Naive B cell (primary cell): ENCODE results near the gene LCLAT1. TPM values are rescaled to one million over a fixed set of nuclear protein-coding genes. Genes with fewer than 3 reads are reported as not detected.
"Not testable (repeated sequence)": the region's sequence is repeated elsewhere in the genome, so short reads cannot be mapped to it uniquely, and the experiment has no call there.

Experiments
- ATAC-seq, 2 donors: fragments of 150-1000 bp; cut with Tn5 transposase; 2 replicates each; pipeline ENCODE4 v1.10.0; 2021; ENCODE audit warnings: low read depth in 2 of 2, mild to moderate bottlenecking in 2 of 2, moderate library complexity in 2 of 2
- DNase-seq: peaks from one replicate; pipeline ENCODE4 v3.0.0; 2022
- H3K27ac Mint-ChIP-seq, 6 donors: one replicate each; pipeline ENCODE4 v1.8.0; 2020 to 2022; ENCODE audit warnings: mild to moderate bottlenecking in 6 of 6, mixed read lengths in 6 of 6, moderate library complexity in 5 of 6, inconsistent platforms in 2 of 6
- H3K27me3 Mint-ChIP-seq, 3 donors: one replicate each; pipeline ENCODE4 v1.8.0; 2021 to 2022; ENCODE audit warnings: mixed read lengths in 3 of 3, mild to moderate bottlenecking in 1 of 3
- H3K36me3 Mint-ChIP-seq, 2 donors: one replicate each; pipeline ENCODE4 v1.8.0; 2020 to 2022; ENCODE audit warnings: mixed read lengths in 2 of 2, inconsistent platforms in 1 of 2, mild to moderate bottlenecking in 1 of 2
- H3K4me1 Mint-ChIP-seq, 3 donors: one replicate each; pipeline ENCODE4 v1.8.0; 2020 to 2022; ENCODE audit warnings: mixed read lengths in 3 of 3, inconsistent platforms in 1 of 3, mild to moderate bottlenecking in 1 of 3, moderate library complexity in 1 of 3
- H3K4me3 Mint-ChIP-seq, 8 donors: one replicate each; pipeline ENCODE4 v1.8.0; 2020 to 2022; ENCODE audit warnings: mild to moderate bottlenecking in 8 of 8, mixed read lengths in 8 of 8, moderate library complexity in 8 of 8, inconsistent platforms in 2 of 8
- H3K9me3 Mint-ChIP-seq, 7 donors: one replicate each; pipeline ENCODE4 v1.8.0; 2020 to 2022; ENCODE audit warnings: mixed read lengths in 7 of 7, mild to moderate bottlenecking in 5 of 7, inconsistent platforms in 2 of 7, moderate library complexity in 1 of 7
- polyA plus RNA-seq, 6 donors: library from polyadenylated mRNA; unstranded; fragments of 300-500 nt; fragmentation: Illumina TruSeq; gene quantifications; one replicate each; pipeline ENCODE4 v1.2.3, GENCODE V29; 2021; ENCODE audit warnings: low read depth in 6 of 6

Gene LCLAT1
- polyA plus RNA-seq, 6 donors from 2014 or later = 13.1 to 29.4 (median 19.4) TPM

- H3K27ac Mint-ChIP-seq = peak overlapping the region; percentile 46 to 89 (median 80)
- peaks cover 48 to 53% (median 52%) of the 10 kb centered on the region in 3 donors for H3K4me1 Mint-ChIP-seq
- H3K27me3 Mint-ChIP-seq = no peaks in the 10 kb centered on the region
- DNase-seq (peak; percentile 34), ATAC-seq (peak; percentile 83 to 85)
- H3K4me3 Mint-ChIP-seq = peak overlapping the region; percentile 5 to 79 (median 68)
- peaks cover 0 to 3% (median 0%) of the 10 kb centered on the region in 7 donors for H3K9me3 Mint-ChIP-seq
- H3K36me3 Mint-ChIP-seq = peaks cover 2 to 6% of the 10 kb centered on the region in 2 donors
These were observed 133.3 kb downstream of the LCLAT1 start for GRCh38 chr2:30580391-30580790.

GRCh38 chr2:30582521-30582920 is 135.5 kb downstream of the LCLAT1 start:
- no peak for ATAC-seq
- H3K9me3 Mint-ChIP-seq = peaks cover 0 to 7% (median 0%) of the 10 kb centered on the region in 7 donors
- H3K27me3 Mint-ChIP-seq = no peaks in the 10 kb centered on the region
- H3K4me1 Mint-ChIP-seq = peaks cover 63 to 72% (median 65%) of the 10 kb centered on the region in 3 donors
- peaks cover 7 to 9% of the 10 kb centered on the region in 2 donors for H3K36me3 Mint-ChIP-seq
- no peak overlapping the region for H3K4me3 Mint-ChIP-seq
- DNase-seq = no peak
- H3K27ac Mint-ChIP-seq = peak overlapping the region in 3 of 6 donors; percentile 34 to 67 (median 45)

DNA sequence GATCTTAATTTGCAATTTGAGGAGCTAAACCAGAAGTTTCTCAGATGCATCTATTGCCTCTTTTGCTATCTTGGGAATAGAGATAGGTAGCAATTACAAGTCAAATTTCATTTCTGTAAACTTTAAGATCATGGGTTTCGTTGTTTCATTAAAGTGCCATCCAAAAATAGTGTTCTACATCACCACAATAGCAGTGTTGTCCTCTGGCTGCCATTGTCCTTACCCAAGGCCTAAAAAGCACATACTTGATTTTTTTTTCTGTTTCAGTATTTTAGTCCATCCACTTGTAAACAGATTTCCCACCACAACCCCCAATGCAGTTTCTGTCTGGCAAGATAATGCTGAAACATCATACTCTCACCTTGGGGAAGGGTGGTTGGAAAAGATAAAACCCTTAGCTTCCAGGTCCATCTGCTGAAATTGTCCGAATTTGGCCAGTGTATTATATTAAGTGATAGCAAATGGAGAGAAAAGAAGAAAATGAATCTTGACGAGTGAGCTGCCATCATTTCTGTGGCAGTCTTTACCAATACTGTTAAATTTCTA is 136.2 kb downstream of the LCLAT1 start:
- H3K27me3 Mint-ChIP-seq = no peaks in the 10 kb centered on the region
- H3K27ac Mint-ChIP-seq = peak overlapping the region; percentile 62 to 98 (median 96)
- peak overlapping the region in 5 of 8 donors; percentile 5 to 88 (median 67) for H3K4me3 Mint-ChIP-seq
- peaks cover 0 to 7% (median 0%) of the 10 kb centered on the region in 7 donors for H3K9me3 Mint-ChIP-seq
- peaks cover 67 to 79% (median 70%) of the 10 kb centered on the region in 3 donors for H3K4me1 Mint-ChIP-seq
- DNase-seq (no peak), ATAC-seq (no peak)
- H3K36me3 Mint-ChIP-seq = peaks cover 9 to 12% of the 10 kb centered on the region in 2 donors

- H3K27me3 Mint-ChIP-seq = no peaks in the 10 kb centered on the region
- peaks cover 0 to 7% (median 0%) of the 10 kb centered on the region in 7 donors for H3K9me3 Mint-ChIP-seq
- peaks cover 9 to 14% of the 10 kb centered on the region in 2 donors for H3K36me3 Mint-ChIP-seq
- peak overlapping the region; percentile 34 to 88 (median 84) for H3K4me3 Mint-ChIP-seq
- H3K4me1 Mint-ChIP-seq = peaks cover 65 to 83% (median 71%) of the 10 kb centered on the region in 3 donors
- peak; percentile 79 to 83 for ATAC-seq
- H3K27ac Mint-ChIP-seq = peak overlapping the region; percentile 91 to 98 (median 97)
- peak; percentile 50 for DNase-seq
These were observed 137.1 kb downstream of the LCLAT1 start for GRCh38 chr2:30584116-30584515.

GRCh38 chr2:30588994-30589393 is 141.9 kb downstream of the LCLAT1 start:
- H3K4me1 Mint-ChIP-seq = peaks cover 33 to 45% (median 42%) of the 10 kb centered on the region in 3 donors
- no peaks in the 10 kb centered on the region for H3K27me3 Mint-ChIP-seq
- ATAC-seq (no peak), DNase-seq (no peak)
- H3K9me3 Mint-ChIP-seq = peaks cover 0 to 7% (median 0%) of the 10 kb centered on the region in 7 donors
- no peak overlapping the region for H3K4me3 Mint-ChIP-seq
- H3K36me3 Mint-ChIP-seq = peaks cover 15 to 21% of the 10 kb centered on the region in 2 donors
- H3K27ac Mint-ChIP-seq = peak overlapping the region in 1 of 6 donors; percentile 66

DNA sequence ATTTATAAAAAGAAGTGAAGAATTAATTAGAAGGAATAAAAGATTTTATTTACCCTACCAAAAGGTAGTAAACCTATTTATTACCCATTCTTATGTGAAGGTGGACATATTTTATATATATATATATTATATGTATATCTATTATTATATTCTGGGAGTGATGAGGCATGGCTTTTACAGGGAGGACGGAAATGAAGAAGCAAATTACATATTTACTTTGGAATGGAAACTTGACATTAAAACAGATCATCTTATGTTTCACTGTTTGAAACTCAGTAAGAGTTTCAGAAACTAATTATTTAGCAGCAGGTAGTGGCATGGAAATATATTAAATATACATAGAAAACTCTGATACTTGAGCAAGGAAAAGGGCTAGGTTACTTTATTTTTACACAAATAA is 143.4 kb downstream of the LCLAT1 start:
- Mint-ChIP-seq H3K4me3 (no peak overlapping the region), H3K27me3 (no peaks in the 10 kb centered on the region), H3K36me3 (peaks cover 10 to 30% of the 10 kb centered on the region in 2 donors), H3K27ac (no peak overlapping the region), H3K9me3 (peaks cover 0 to 7% (median 0%) of the 10 kb centered on the region in 7 donors), H3K4me1 (peaks cover 21 to 38% (median 34%) of the 10 kb centered on the region in 3 donors)
- ATAC-seq (no peak), DNase-seq (no peak)

DNA sequence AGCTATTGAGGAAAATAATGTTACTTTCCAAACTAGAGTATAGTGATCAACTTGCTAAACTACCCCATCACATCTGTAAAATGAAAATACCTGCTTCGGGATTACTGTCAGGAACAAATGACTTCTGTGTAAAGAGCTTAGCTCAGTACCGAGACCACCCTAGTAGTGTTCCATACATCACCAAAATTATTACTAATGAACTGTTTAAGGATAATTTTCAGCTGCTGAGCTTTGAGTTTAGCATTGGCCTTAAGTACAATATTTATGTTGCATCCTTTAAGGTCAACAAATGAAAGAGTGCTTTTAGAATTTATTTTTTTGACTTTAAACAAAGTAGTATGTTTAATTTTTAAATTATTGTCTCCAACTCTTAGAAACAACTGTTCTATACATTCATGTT is 144.1 kb downstream of the LCLAT1 start:
- no peak overlapping the region for H3K27ac Mint-ChIP-seq
- peaks cover 0 to 7% (median 0%) of the 10 kb centered on the region in 7 donors for H3K9me3 Mint-ChIP-seq
- DNase-seq = no peak
- H3K4me3 Mint-ChIP-seq = no peak overlapping the region
- peaks cover 20 to 39% (median 34%) of the 10 kb centered on the region in 3 donors for H3K4me1 Mint-ChIP-seq
- H3K36me3 Mint-ChIP-seq = peaks cover 6 to 35% of the 10 kb centered on the region in 2 donors
- no peaks in the 10 kb centered on the region for H3K27me3 Mint-ChIP-seq
- ATAC-seq = no peak

- no peak overlapping the region for H3K27ac Mint-ChIP-seq
- H3K9me3 Mint-ChIP-seq = peaks cover 5 to 20% (median 11%) of the 10 kb centered on the region in 7 donors
These were observed 154.3 kb downstream of the LCLAT1 start for GRCh38 chr2:30601375-30601774.

DNA sequence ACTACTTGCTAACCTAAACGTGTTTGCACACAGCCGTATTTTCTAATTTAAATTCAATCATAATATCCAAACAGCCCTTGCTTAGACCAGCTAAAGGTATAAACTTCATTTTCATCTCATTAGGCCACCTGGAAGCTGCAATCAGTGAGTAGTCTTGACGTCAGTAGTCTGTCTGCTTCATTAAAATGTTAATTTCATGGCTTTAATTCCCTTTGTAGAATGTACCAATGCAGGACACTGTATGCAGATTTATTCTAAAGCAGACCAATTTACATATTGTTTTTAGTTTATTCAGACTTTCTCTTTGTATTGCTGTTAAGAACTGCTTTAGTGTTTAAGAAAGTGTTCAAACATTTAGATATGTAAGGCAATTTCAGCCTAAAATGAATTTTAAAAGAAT is 158.2 kb downstream of the LCLAT1 start:
- peaks cover 7 to 25% (median 10%) of the 10 kb centered on the region in 3 donors for H3K4me1 Mint-ChIP-seq
- H3K27ac Mint-ChIP-seq = no peak overlapping the region
- ATAC-seq = no peak
- H3K36me3 Mint-ChIP-seq = peaks cover 9 to 10% of the 10 kb centered on the region in 2 donors
- H3K27me3 Mint-ChIP-seq = no peaks in the 10 kb centered on the region
- peaks cover 0 to 4% (median 1%) of the 10 kb centered on the region in 7 donors for H3K9me3 Mint-ChIP-seq
- DNase-seq = no peak
- H3K4me3 Mint-ChIP-seq = no peak overlapping the region

More at GRCh38 chr2:30601375-30601774, 154.3 kb downstream of the LCLAT1 start:
- Mint-ChIP-seq H3K4me1 (peaks cover 0 to 29% (median 5%) of the 10 kb centered on the region in 3 donors), H3K4me3 (no peak overlapping the region), H3K27me3 (no peaks in the 10 kb centered on the region), H3K36me3 (peaks cover 21 to 27% of the 10 kb centered on the region in 2 donors)
- ATAC-seq (no peak), DNase-seq (no peak)

DNA sequence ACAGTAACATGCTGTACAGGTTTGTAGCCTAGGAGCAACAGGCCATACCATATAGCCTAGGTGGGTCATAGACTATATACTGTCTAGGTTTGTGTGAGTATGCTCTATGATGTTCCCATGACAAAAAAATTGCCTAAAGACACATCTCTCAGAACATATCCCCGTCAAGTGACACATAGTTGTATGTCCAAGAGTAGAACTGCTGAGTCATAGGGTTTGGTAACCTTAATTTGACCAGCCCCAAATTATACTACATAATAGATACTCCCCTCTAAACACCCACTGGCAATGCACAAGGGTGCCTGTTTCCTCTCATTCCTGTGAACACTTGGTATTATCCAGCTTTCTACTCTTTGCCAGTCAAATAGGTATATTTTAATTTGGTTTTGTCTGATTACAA is 161.6 kb downstream of the LCLAT1 start:
- no peak for DNase-seq
- peaks cover 0 to 7% of the 10 kb centered on the region in 2 donors for H3K36me3 Mint-ChIP-seq
- H3K4me1 Mint-ChIP-seq = peaks cover 31 to 42% (median 35%) of the 10 kb centered on the region in 3 donors
- H3K27ac Mint-ChIP-seq = no peak overlapping the region
- H3K4me3 Mint-ChIP-seq = no peak overlapping the region
- no peaks in the 10 kb centered on the region for H3K9me3 Mint-ChIP-seq
- H3K27me3 Mint-ChIP-seq = no peaks in the 10 kb centered on the region
- ATAC-seq = no peak

GRCh38 chr2:30611583-30611982 is 164.5 kb downstream of the LCLAT1 start:
- Mint-ChIP-seq H3K36me3 (peaks cover 0 to 12% of the 10 kb centered on the region in 2 donors), H3K4me1 (peaks cover 35 to 42% (median 38%) of the 10 kb centered on the region in 3 donors), H3K27ac (peak overlapping the region in 4 of 6 donors; percentile 11 to 65 (median 24)), H3K4me3 (peak overlapping the region in 2 of 8 donors; percentile 48 to 53), H3K27me3 (no peaks in the 10 kb centered on the region), H3K9me3 (no peaks in the 10 kb centered on the region)
- DNase-seq (no peak), ATAC-seq (no peak)

DNA sequence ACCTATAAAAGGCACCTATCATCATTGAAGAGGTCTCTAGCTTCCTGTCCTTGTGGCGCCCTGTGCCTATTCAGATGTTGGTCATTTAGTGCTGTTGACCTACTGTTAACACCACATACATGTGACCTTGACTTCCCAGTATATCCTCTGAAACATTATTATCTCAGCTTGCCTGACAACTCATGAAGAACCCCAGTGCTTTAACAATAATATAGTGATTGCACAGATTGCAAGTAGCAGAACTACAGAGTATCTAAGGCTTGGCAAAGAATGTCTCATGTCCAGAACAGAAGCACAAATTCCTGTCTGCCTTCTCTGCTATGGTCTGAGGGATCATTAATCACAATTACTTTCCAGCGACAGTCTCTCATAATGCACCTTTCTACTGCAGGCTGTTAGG is 165.3 kb downstream of the LCLAT1 start:
- DNase-seq = no peak
- no peaks in the 10 kb centered on the region for H3K9me3 Mint-ChIP-seq
- H3K27ac Mint-ChIP-seq = no peak overlapping the region
- peak overlapping the region in 2 of 8 donors; percentile 2 to 41 for H3K4me3 Mint-ChIP-seq
- H3K36me3 Mint-ChIP-seq = peaks cover 0 to 12% of the 10 kb centered on the region in 2 donors
- H3K4me1 Mint-ChIP-seq = peaks cover 35 to 42% (median 38%) of the 10 kb centered on the region in 3 donors
- no peaks in the 10 kb centered on the region for H3K27me3 Mint-ChIP-seq
- ATAC-seq = no peak

DNA sequence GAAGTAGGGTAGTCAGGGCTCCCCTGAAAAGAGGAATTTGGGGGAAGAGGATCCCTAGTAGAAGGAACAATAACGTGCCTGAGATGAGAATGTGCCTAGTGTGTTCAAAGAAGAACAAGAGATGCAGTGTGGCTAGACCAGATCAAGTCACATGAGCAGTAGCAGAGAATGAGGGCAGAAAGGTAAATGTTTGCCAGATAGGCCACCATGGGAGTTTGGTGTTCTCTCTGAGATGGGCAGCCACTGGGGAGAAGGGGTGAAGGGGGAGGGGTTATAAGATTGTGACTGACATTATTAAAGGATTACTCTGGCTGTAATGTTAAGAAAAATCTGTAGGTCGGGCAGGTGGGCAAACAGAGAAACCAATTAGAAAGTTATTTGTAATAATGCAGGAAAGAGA is 166.0 kb downstream of the LCLAT1 start:
- peaks cover 34 to 37% (median 35%) of the 10 kb centered on the region in 3 donors for H3K4me1 Mint-ChIP-seq
- H3K4me3 Mint-ChIP-seq = peak overlapping the region in 2 of 8 donors; percentile 49 to 61
- ATAC-seq (no peak), DNase-seq (no peak)
- H3K36me3 Mint-ChIP-seq = peaks cover 0 to 16% of the 10 kb centered on the region in 2 donors
- no peaks in the 10 kb centered on the region for H3K9me3 Mint-ChIP-seq
- H3K27ac Mint-ChIP-seq = peak overlapping the region in 3 of 6 donors; percentile 51 to 70 (median 69)
- H3K27me3 Mint-ChIP-seq = no peaks in the 10 kb centered on the region

GRCh38 chr2:30614227-30614626 is 167.2 kb downstream of the LCLAT1 start:
- peaks cover 0 to 18% of the 10 kb centered on the region in 2 donors for H3K36me3 Mint-ChIP-seq
- ATAC-seq, DNase-seq, H3K4me3 Mint-ChIP-seq, H3K9me3 Mint-ChIP-seq, H3K27ac Mint-ChIP-seq, H3K27me3 Mint-ChIP-seq: not testable (repeated sequence)
- peaks cover 33 to 36% (median 33%) of the 10 kb centered on the region in 3 donors for H3K4me1 Mint-ChIP-seq
